ENCODE results near the gene CKLF. TPM values are rescaled to one million over a fixed set of nuclear protein-coding genes. Genes with fewer than 3 reads are reported as not detected.

Gene CKLF
- total RNA-seq, 1 donor from 2014 or later, result 36.3 TPM

DNA sequence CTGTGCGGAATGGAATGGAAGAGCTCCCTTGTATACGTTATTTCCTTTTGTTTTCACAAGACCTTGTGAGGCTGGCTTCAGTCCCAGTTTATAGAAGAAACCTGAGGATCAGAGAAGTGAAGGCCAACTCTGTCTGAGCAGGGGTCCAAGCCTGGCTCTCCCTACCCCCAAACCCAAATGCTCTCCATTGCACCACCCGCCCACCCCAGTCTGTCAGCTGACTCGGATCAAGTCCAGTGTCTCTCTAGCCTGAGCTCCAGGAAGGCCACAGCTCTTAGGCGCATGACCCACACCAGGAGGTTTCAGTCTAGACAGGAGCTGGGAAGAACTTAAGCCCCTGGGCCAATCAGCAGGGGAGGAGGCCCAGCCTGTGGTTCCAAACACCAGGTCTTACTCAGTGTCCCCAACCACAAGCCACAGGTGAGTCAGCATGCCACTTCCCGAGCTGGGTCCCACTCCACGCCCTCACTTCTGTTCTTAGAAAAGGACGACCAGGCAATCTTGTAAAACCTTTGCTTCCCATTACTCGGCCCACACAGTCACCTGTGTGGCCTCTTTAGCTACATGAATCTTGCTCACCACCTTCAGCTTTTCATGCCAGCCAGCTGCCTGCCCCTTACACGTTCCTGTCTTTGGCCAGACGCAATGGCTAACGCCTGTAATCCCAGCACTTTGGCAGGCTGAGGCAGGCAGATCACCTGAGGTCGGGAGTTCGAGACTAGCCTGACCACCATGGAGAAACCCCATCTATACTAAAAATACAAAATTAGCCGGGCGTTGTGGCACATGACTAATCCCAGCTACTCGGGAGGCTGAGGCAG, 30.2 kb upstream of the CKLF start:
- no peaks in the 10 kb centered on the region for H3K27me3 Mint-ChIP-seq
- H3K27ac Mint-ChIP-seq, result peak overlapping the region; percentile 26
- H3K9me3 Mint-ChIP-seq, result no peaks in the 10 kb centered on the region
- TF ChIP-seq, protein P1, sequence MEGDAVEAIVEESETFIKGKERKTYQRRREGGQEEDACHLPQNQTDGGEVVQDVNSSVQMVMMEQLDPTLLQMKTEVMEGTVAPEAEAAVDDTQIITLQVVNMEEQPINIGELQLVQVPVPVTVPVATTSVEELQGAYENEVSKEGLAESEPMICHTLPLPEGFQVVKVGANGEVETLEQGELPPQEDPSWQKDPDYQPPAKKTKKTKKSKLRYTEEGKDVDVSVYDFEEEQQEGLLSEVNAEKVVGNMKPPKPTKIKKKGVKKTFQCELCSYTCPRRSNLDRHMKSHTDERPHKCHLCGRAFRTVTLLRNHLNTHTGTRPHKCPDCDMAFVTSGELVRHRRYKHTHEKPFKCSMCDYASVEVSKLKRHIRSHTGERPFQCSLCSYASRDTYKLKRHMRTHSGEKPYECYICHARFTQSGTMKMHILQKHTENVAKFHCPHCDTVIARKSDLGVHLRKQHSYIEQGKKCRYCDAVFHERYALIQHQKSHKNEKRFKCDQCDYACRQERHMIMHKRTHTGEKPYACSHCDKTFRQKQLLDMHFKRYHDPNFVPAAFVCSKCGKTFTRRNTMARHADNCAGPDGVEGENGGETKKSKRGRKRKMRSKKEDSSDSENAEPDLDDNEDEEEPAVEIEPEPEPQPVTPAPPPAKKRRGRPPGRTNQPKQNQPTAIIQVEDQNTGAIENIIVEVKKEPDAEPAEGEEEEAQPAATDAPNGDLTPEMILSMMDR (conservative IDR thresholded peaks at IDR 0.05), result no peak
- no peaks in the 10 kb centered on the region for H3K36me3 Mint-ChIP-seq
- H3K4me1 Mint-ChIP-seq (ENCODE audit: unreplicated experiment), result peaks cover 8% of the 10 kb centered on the region
- no peak for DNase-seq (ENCODE audit: extremely low spot score, unreplicated experiment)
- no peak overlapping the region for H3K4me3 Mint-ChIP-seq

GRCh38 chr16:66522816-66523590, 29.4 kb upstream of the CKLF start:
- H3K4me1 Mint-ChIP-seq (ENCODE audit: unreplicated experiment), result no peaks in the 10 kb centered on the region
- no peak for DNase-seq (ENCODE audit: extremely low spot score, unreplicated experiment)
- no peak overlapping the region for H3K27ac Mint-ChIP-seq
- H3K9me3 Mint-ChIP-seq, result no peaks in the 10 kb centered on the region
- no peaks in the 10 kb centered on the region for H3K36me3 Mint-ChIP-seq
- H3K27me3 Mint-ChIP-seq, result no peaks in the 10 kb centered on the region
- H3K4me3 Mint-ChIP-seq, result no peak overlapping the region
- TF ChIP-seq, protein P1 (conservative IDR thresholded peaks at IDR 0.05), result no peak

DNA sequence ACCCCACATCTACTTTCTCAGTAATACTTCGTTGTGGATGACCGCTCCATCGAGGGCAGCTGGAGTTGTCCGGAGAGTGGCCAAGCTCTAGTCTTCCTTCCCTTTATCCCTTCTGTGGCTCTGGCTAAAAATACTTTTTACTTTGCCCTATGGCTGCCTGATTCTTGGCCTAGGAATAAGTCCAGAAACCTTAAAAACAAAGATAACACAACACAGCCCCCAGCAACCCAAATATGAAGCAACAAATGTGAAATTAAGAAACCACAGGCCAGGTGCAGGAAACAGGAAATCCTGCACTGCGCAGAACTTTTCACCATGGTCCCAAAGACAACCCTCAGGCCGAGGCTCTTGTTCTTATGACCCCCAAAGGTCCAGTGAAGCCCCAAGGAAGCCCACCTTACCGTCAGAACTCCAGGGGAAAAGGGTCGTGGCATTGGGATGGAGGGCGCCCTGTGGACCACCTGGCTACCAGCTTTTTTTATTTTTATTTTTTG, 28.5 kb upstream of the CKLF start:
- no peaks in the 10 kb centered on the region for H3K9me3 Mint-ChIP-seq
- TF ChIP-seq, protein P1 (conservative IDR thresholded peaks at IDR 0.05), result no peak
- no peak for DNase-seq (ENCODE audit: extremely low spot score, unreplicated experiment)
- no peaks in the 10 kb centered on the region for H3K36me3 Mint-ChIP-seq
- no peaks in the 10 kb centered on the region for H3K27me3 Mint-ChIP-seq
- H3K4me3 Mint-ChIP-seq, result no peak overlapping the region
- no peaks in the 10 kb centered on the region for H3K4me1 Mint-ChIP-seq (ENCODE audit: unreplicated experiment)
- no peak overlapping the region for H3K27ac Mint-ChIP-seq

- TF ChIP-seq, protein P1 (conservative IDR thresholded peaks at IDR 0.05), result no peak
- H3K4me3 Mint-ChIP-seq, result no peak overlapping the region
- H3K27me3 Mint-ChIP-seq, result no peaks in the 10 kb centered on the region
- H3K27ac Mint-ChIP-seq, result no peak overlapping the region
- no peaks in the 10 kb centered on the region for H3K4me1 Mint-ChIP-seq (ENCODE audit: unreplicated experiment)
- no peaks in the 10 kb centered on the region for H3K9me3 Mint-ChIP-seq
- no peak for DNase-seq (ENCODE audit: extremely low spot score, unreplicated experiment)
- peaks cover 1% of the 10 kb centered on the region for H3K36me3 Mint-ChIP-seq
Measured at GRCh38 chr16:66524601-66525164, 27.7 kb upstream of the CKLF start.

- Mint-ChIP-seq H3K9me3 (no peaks in the 10 kb centered on the region), H3K27ac (no peak overlapping the region), H3K36me3 (peaks cover 5% of the 10 kb centered on the region), H3K4me1 (ENCODE audit: unreplicated experiment) (no peaks in the 10 kb centered on the region), H3K27me3 (no peaks in the 10 kb centered on the region), H3K4me3 (no peak overlapping the region)
- TF ChIP-seq, protein P1 (conservative IDR thresholded peaks at IDR 0.05), result no peak
- no peak for DNase-seq (ENCODE audit: extremely low spot score, unreplicated experiment)
Measured at GRCh38 chr16:66525396-66526180, 26.8 kb upstream of the CKLF start.

Data from type B pancreatic cell (in vitro differentiated cells).